Liver (tissue), 9 donors: Measurements from ENCODE around the gene CADM2. TPM values are rescaled to one million over a fixed set of nuclear protein-coding genes. Genes with fewer than 3 reads are reported as not detected.

Experiments used
- DNase-seq: peaks from one replicate; pipeline ENCODE4 v3.0.0-alpha.2; 2017; ENCODE audit warnings: low spot score
- H3K27ac ChIP-seq, 2 donors: one replicate each; pipeline ENCODE4 v1.7.0; 2013; ENCODE audit warnings: inconsistent platforms in 2 of 2, low read length in 2 of 2, control low read depth in 1 of 2, low read depth in 1 of 2, mild to moderate bottlenecking in 1 of 2
- H3K27me3 ChIP-seq, 4 donors: one replicate each; pipeline versions ENCODE4 v1.6.1 to v1.7.0; 2013; ENCODE audit warnings: low read length in 3 of 4, inconsistent platforms in 1 of 4, mild to moderate bottlenecking in 1 of 4, moderate library complexity in 1 of 4; ENCODE audit not compliant: control insufficient read depth in 4 of 4, insufficient read depth in 4 of 4
- H3K36me3 ChIP-seq, 4 donors: one replicate each; pipeline versions ENCODE4 v1.6.1 to v1.7.0; 2013; ENCODE audit warnings: low read length in 3 of 4, mild to moderate bottlenecking in 3 of 4, low read depth in 1 of 4, moderate library complexity in 1 of 4; ENCODE audit not compliant: control insufficient read depth in 4 of 4, insufficient read depth in 3 of 4
- H3K4me1 ChIP-seq, 4 donors: one replicate each; pipeline versions ENCODE4 v1.6.1 to v1.7.0; 2013; ENCODE audit warnings: low read length in 3 of 4, mild to moderate bottlenecking in 3 of 4, moderate library complexity in 1 of 4; ENCODE audit not compliant: control insufficient read depth in 4 of 4, insufficient read depth in 4 of 4
- H3K4me3 ChIP-seq, 3 donors: one replicate each; pipeline versions ENCODE4 v1.6.1 to v1.7.0; 2013; ENCODE audit warnings: low read length in 3 of 3, control low read depth in 1 of 3, low read depth in 1 of 3, mild to moderate bottlenecking in 1 of 3
- H3K9ac ChIP-seq, 2 donors: one replicate each; pipeline ENCODE4 v1.7.0; 2013; ENCODE audit warnings: low read length in 2 of 2, mild to moderate bottlenecking in 2 of 2, moderate library complexity in 2 of 2, control low read depth in 1 of 2, low read depth in 1 of 2
- H3K9me3 ChIP-seq, 4 donors: one replicate each; pipeline versions ENCODE4 v1.6.1 to v1.7.0; 2013; ENCODE audit warnings: low read length in 3 of 4; ENCODE audit not compliant: control insufficient read depth in 4 of 4
- EGR1 ChIP-seq, 2 donors: IDR thresholded peaks; 2 replicates each; pipeline ENCODE4 v1.6.1; 2016 to 2018; ENCODE audit warnings: antibody characterized with exemption in 2 of 2, low read depth in 2 of 2
- FOXA1 ChIP-seq: IDR thresholded peaks from 2 replicates; pipeline ENCODE4 v1.6.1; 2016; ENCODE audit warnings: antibody characterized with exemption
- FOXA2 ChIP-seq: IDR thresholded peaks from 2 replicates; pipeline ENCODE4 v1.6.1; 2016; ENCODE audit warnings: antibody characterized with exemption
- GABPA ChIP-seq, 2 donors: IDR thresholded peaks in 1 of 2; conservative IDR thresholded peaks in 1 of 2; 2 replicates each; pipeline ENCODE4 v1.6.1; 2016; ENCODE audit warnings: antibody characterized with exemption in 2 of 2, mild to moderate bottlenecking in 1 of 2, moderate library complexity in 1 of 2
- HNF4A ChIP-seq, 2 donors: conservative IDR thresholded peaks; 2 replicates each; pipeline ENCODE4 v1.6.1; 2016; ENCODE audit warnings: antibody characterized with exemption in 2 of 2, mild to moderate bottlenecking in 2 of 2
- HNF4G ChIP-seq: IDR thresholded peaks from 2 replicates; pipeline ENCODE4 v1.6.1; 2016; ENCODE audit warnings: antibody characterized with exemption
- JUND ChIP-seq, 2 donors: IDR thresholded peaks; 2 replicates each; pipeline ENCODE4 v1.6.1; 2016; ENCODE audit warnings: antibody characterized with exemption in 2 of 2
- NR2F2 ChIP-seq: IDR thresholded peaks from 2 replicates; pipeline ENCODE4 v1.6.1; 2016; ENCODE audit warnings: antibody characterized with exemption
- RAD21 ChIP-seq, 2 donors: IDR thresholded peaks; 2 replicates each; pipeline ENCODE4 v1.6.1; 2016; ENCODE audit warnings: antibody characterized with exemption in 2 of 2, mild to moderate bottlenecking in 2 of 2
- RXRA ChIP-seq, 2 donors: IDR thresholded peaks; 2 replicates each; pipeline ENCODE4 v1.6.1; 2017 to 2018; ENCODE audit warnings: antibody characterized with exemption in 2 of 2, mild to moderate bottlenecking in 1 of 2
- SP1 ChIP-seq: IDR thresholded peaks from 2 replicates; pipeline ENCODE4 v1.6.1; 2018; ENCODE audit warnings: antibody characterized with exemption, mild to moderate bottlenecking
- TAF1 ChIP-seq: conservative IDR thresholded peaks from 2 replicates; pipeline ENCODE4 v1.6.1; 2016; ENCODE audit warnings: antibody characterized with exemption, mild to moderate bottlenecking
- YY1 ChIP-seq: IDR thresholded peaks from 2 replicates; pipeline ENCODE4 v1.6.1; 2016; ENCODE audit warnings: antibody characterized with exemption, mild to moderate bottlenecking
- WGBS: extraction: QIAGEN DNeasy Blood & Tissue Kit; methylation state at CpG from one replicate; pipeline ENCODE4 v1.1.7; 2013; 5-methylcytosine and 5-hydroxymethylcytosine counted together
- polyA plus RNA-seq, 2 donors: library from polyadenylated mRNA; stranded (reverse) in 1 of 2; unstranded in 1 of 2; fragments of 200-250 nt in 1 of 2; fragments of >200 nt in 1 of 2; fragmentation: Nextera tagmentation in 1 of 2; extraction: Ambion mirVana in 1 of 2; gene quantifications; one replicate each; pipeline versions ENCODE4 v1.2.1 to v1.2.3, GENCODE V29; 2013 to 2015
- total RNA-seq, 2 donors: library from RNA; depleted of rRNA; stranded (reverse); fragments of >200 nt; gene quantifications; one replicate each; pipeline ENCODE4 v1.2.3, GENCODE V29; 2014
- TF ChIP-seq, protein P1 (sequence below): fragments of 150-350 bp; IDR thresholded peaks from 2 replicates; pipeline ENCODE4 v1.5.1; 2017; ENCODE audit warnings: improper control_type of control experiment, low read depth, low read length; ENCODE audit not compliant: missing input control
- TF ChIP-seq, protein P2 (sequence below): IDR thresholded peaks from 2 replicates; pipeline ENCODE4 v1.6.1; 2016; ENCODE audit warnings: antibody characterized with exemption
- TF ChIP-seq, protein P3 (sequence below): IDR thresholded peaks from 2 replicates; pipeline ENCODE4 v1.6.1; 2016; ENCODE audit warnings: antibody characterized with exemption
- TF ChIP-seq, protein P4 (sequence below): IDR thresholded peaks from 2 replicates; pipeline ENCODE4 v1.6.1; 2016; ENCODE audit warnings: antibody characterized with exemption, mild to moderate bottlenecking
- TF ChIP-seq, protein P5 (sequence below): IDR thresholded peaks from 2 replicates; pipeline ENCODE4 v1.6.1; 2016; ENCODE audit warnings: antibody characterized with exemption
- donor health status: healthy.
- donor health status: healthy.
- donor health status: healthy.
- donor health status: healthy.
- donor health status: healthy.

CADM2 gene
- total and polyA plus RNA-seq, 4 donors = 0.35 to 0.92 (median 0.51) TPM

DNA sequence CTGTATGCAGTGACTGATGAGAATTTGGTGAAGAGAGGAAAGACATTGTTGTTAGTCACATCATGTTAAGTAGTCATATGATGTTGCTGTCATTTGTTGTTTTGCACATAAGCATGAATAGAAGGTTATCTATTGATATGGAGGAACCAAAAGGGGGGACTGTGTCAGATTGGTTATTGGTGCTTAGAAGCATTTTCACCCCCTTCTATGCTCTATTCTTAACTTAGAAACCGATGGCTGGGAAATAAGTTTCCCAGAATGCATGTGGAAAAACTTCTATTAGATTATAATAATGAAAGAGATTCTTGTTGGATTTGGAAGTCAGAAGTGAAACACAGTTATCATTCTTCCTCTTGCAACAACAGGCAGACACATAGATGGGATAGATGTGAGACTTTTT is 33.2 kb upstream of the CADM2 start:
- H3K4me3 ChIP-seq = no peak overlapping the region
- H3K27ac ChIP-seq = no peak overlapping the region
- no peaks in the 10 kb centered on the region for H3K27me3 ChIP-seq
- H3K4me1 ChIP-seq = no peaks in the 10 kb centered on the region
- no peak overlapping the region for H3K9ac ChIP-seq
- H3K9me3 ChIP-seq = no peaks in the 10 kb centered on the region
- DNase-seq = no peak
- WGBS = 38% methylated on average over 1 of the region's 1 CpG
- TF ChIP-seq JUND (IDR thresholded peaks at IDR 0.05) = no peak
- no peak for TF ChIP-seq RAD21 (IDR thresholded peaks at IDR 0.05)
- no peak for TF ChIP-seq EGR1 (IDR thresholded peaks at IDR 0.05; ENCODE audit: low read depth in 2 of 2)
- no peak for TF ChIP-seq FOXA1
- no peak for TF ChIP-seq SP1
- TF ChIP-seq, protein P1, sequence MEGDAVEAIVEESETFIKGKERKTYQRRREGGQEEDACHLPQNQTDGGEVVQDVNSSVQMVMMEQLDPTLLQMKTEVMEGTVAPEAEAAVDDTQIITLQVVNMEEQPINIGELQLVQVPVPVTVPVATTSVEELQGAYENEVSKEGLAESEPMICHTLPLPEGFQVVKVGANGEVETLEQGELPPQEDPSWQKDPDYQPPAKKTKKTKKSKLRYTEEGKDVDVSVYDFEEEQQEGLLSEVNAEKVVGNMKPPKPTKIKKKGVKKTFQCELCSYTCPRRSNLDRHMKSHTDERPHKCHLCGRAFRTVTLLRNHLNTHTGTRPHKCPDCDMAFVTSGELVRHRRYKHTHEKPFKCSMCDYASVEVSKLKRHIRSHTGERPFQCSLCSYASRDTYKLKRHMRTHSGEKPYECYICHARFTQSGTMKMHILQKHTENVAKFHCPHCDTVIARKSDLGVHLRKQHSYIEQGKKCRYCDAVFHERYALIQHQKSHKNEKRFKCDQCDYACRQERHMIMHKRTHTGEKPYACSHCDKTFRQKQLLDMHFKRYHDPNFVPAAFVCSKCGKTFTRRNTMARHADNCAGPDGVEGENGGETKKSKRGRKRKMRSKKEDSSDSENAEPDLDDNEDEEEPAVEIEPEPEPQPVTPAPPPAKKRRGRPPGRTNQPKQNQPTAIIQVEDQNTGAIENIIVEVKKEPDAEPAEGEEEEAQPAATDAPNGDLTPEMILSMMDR = no peak
- TF ChIP-seq NR2F2 = no peak
- no peak for TF ChIP-seq RXRA (IDR thresholded peaks at IDR 0.05)
- TF ChIP-seq GABPA (IDR thresholded peaks at IDR 0.05 in 1 of 2, conservative IDR thresholded peaks at IDR 0.05 in 1 of 2) = no peak
- TF ChIP-seq HNF4G = no peak
- no peak for TF ChIP-seq HNF4A (conservative IDR thresholded peaks at IDR 0.05)
- TF ChIP-seq, protein P2, sequence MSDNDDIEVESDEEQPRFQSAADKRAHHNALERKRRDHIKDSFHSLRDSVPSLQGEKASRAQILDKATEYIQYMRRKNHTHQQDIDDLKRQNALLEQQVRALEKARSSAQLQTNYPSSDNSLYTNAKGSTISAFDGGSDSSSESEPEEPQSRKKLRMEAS = no peak
- TF ChIP-seq, protein P3, sequence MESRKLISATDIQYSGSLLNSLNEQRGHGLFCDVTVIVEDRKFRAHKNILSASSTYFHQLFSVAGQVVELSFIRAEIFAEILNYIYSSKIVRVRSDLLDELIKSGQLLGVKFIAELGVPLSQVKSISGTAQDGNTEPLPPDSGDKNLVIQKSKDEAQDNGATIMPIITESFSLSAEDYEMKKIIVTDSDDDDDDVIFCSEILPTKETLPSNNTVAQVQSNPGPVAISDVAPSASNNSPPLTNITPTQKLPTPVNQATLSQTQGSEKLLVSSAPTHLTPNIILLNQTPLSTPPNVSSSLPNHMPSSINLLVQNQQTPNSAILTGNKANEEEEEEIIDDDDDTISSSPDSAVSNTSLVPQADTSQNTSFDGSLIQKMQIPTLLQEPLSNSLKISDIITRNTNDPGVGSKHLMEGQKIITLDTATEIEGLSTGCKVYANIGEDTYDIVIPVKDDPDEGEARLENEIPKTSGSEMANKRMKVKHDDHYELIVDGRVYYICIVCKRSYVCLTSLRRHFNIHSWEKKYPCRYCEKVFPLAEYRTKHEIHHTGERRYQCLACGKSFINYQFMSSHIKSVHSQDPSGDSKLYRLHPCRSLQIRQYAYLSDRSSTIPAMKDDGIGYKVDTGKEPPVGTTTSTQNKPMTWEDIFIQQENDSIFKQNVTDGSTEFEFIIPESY = no peak
- TF ChIP-seq TAF1 = no peak
- TF ChIP-seq, protein P4, sequence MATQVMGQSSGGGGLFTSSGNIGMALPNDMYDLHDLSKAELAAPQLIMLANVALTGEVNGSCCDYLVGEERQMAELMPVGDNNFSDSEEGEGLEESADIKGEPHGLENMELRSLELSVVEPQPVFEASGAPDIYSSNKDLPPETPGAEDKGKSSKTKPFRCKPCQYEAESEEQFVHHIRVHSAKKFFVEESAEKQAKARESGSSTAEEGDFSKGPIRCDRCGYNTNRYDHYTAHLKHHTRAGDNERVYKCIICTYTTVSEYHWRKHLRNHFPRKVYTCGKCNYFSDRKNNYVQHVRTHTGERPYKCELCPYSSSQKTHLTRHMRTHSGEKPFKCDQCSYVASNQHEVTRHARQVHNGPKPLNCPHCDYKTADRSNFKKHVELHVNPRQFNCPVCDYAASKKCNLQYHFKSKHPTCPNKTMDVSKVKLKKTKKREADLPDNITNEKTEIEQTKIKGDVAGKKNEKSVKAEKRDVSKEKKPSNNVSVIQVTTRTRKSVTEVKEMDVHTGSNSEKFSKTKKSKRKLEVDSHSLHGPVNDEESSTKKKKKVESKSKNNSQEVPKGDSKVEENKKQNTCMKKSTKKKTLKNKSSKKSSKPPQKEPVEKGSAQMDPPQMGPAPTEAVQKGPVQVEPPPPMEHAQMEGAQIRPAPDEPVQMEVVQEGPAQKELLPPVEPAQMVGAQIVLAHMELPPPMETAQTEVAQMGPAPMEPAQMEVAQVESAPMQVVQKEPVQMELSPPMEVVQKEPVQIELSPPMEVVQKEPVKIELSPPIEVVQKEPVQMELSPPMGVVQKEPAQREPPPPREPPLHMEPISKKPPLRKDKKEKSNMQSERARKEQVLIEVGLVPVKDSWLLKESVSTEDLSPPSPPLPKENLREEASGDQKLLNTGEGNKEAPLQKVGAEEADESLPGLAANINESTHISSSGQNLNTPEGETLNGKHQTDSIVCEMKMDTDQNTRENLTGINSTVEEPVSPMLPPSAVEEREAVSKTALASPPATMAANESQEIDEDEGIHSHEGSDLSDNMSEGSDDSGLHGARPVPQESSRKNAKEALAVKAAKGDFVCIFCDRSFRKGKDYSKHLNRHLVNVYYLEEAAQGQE = no peak
- TF ChIP-seq, protein P5, sequence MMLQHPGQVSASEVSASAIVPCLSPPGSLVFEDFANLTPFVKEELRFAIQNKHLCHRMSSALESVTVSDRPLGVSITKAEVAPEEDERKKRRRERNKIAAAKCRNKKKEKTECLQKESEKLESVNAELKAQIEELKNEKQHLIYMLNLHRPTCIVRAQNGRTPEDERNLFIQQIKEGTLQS = no peak
- TF ChIP-seq FOXA2 = no peak
- no peak for TF ChIP-seq YY1
- H3K36me3 ChIP-seq = no peaks in the 10 kb centered on the region
